Gastrocnemius medialis (tissue), 4 donors: ENCODE results near the gene PLB1. TPM values are rescaled to one million over a fixed set of nuclear protein-coding genes. Genes with fewer than 3 reads are reported as not detected.

Experiments
- ATAC-seq, 2 donors: fragments of 150-250 bp; one replicate each; pipeline ENCODE4 v1.9.1; 2016
- DNase-seq, 2 donors: peaks; one replicate each; pipeline ENCODE4 v3.0.0-alpha.2; 2019
- H3K27ac ChIP-seq, 4 donors: fragments of 200-600 bp; sonication (generic); 1 replicate in 1 of 4; 2 replicates in 3 of 4; pipeline ENCODE4 v1.5.1; 2016 to 2018; ENCODE audit warnings: mild to moderate bottlenecking in 2 of 4, moderate library complexity in 1 of 4
- H3K27me3 ChIP-seq, 3 donors: fragments of 200-600 bp; sonication (generic) in 2 of 3; 1 replicate in 1 of 3; 2 replicates in 2 of 3; pipeline versions ENCODE4 v1.5.1 to v1.6.0; 2016 to 2019; ENCODE audit warnings: mild to moderate bottlenecking in 1 of 3, moderate library complexity in 1 of 3
- H3K36me3 ChIP-seq, 2 donors: fragments of 200-600 bp; sonication (generic) in 1 of 2; one replicate each; pipeline ENCODE4 v1.5.1; 2017 to 2018
- H3K4me1 ChIP-seq, 2 donors: fragments of 200-600 bp; sonication (generic) in 1 of 2; one replicate each; pipeline ENCODE4 v1.5.1; 2016 to 2017; ENCODE audit warnings: mild to moderate bottlenecking in 2 of 2
- H3K4me3 ChIP-seq, 4 donors: fragments of 200-600 bp; sonication (generic) in 3 of 4; 1 replicate in 1 of 4; 2 replicates in 3 of 4; pipeline ENCODE4 v1.5.1; 2016 to 2019; ENCODE audit warnings: mild to moderate bottlenecking in 2 of 4
- H3K9me3 ChIP-seq, 3 donors: fragments of 200-600 bp; sonication (generic) in 2 of 3; 1 replicate in 1 of 3; 2 replicates in 2 of 3; pipeline ENCODE4 v1.5.1; 2016 to 2019
- CTCF ChIP-seq, 5 experiments: fragments of 450-650 bp in 3 of 5; fragments of 200-600 bp in 2 of 5; sonication (generic) in 2 of 5; IDR thresholded peaks in 4 of 5; conservative IDR thresholded peaks in 1 of 5; 1 replicate in 4 of 5; 2 replicates in 1 of 5; pipeline ENCODE4 v1.5.1; 2016 to 2019; ENCODE audit warnings: antibody characterized with exemption in 5 of 5, mild to moderate bottlenecking in 3 of 5, moderate library complexity in 3 of 5
- POLR2A ChIP-seq, 2 donors: fragments of 450-650 bp; IDR thresholded peaks; one replicate each; pipeline ENCODE4 v1.6.1; 2017; ENCODE audit warnings: antibody characterized with exemption in 2 of 2, mild to moderate bottlenecking in 2 of 2, moderate library complexity in 2 of 2
- in situ Hi-C, 4 donors: fragments of 200-750 bp; cut with MboI; loops; one replicate each; pipeline versions ENCODE4 v1.15.0 to v1.8.0; 2017; ENCODE audit warnings: low sequenced_read_pairs in 4 of 4
- intact Hi-C: fragments of 100-400 bp; cut with DNase I; formaldehyde crosslinking; loops from one replicate; pipeline ENCODE4 v1.15.1; 2023; ENCODE audit warnings: low total_unique reads
- total RNA-seq, 4 donors: library from RNA; depleted of rRNA; stranded (reverse); fragments of >200 nt; gene quantifications; one replicate each; pipeline versions ENCODE4 v1.1.0 to v1.2.3, GENCODE V29; 2016

PLB1 gene
- total RNA-seq, 4 donors from 2014 or later, result 1.2 to 4.3 (median 2.8) TPM

- Histone ChIP-seq H3K9me3 (no peaks in the 10 kb centered on the region), H3K36me3 (no peaks in the 10 kb centered on the region), H3K4me3 (no peak overlapping the region), H3K4me1 (peaks cover 16 to 17% of the 10 kb centered on the region in 2 donors), H3K27me3 (no peaks in the 10 kb centered on the region), H3K27ac (no peak overlapping the region)
- intact Hi-C loops (no loop called here), in situ Hi-C loops (no loop called here)
- TF ChIP-seq CTCF (IDR thresholded peaks at IDR 0.05 in 4 of 5, conservative IDR thresholded peaks at IDR 0.05 in 1 of 5) (no peak), POLR2A (IDR thresholded peaks at IDR 0.05) (no peak)
- no peak for DNase-seq
- ATAC-seq, result no peak
These were observed 173.0 kb downstream of the PLB1 start for GRCh38 chr2:28668880-28669279.

- Histone ChIP-seq H3K4me1 (no peaks in the 10 kb centered on the region), H3K36me3 (no peaks in the 10 kb centered on the region), H3K4me3 (no peak overlapping the region), H3K27ac (no peak overlapping the region), H3K9me3 (no peaks in the 10 kb centered on the region), H3K27me3 (no peaks in the 10 kb centered on the region)
- no peak for DNase-seq
- in situ Hi-C loops, result no loop called here
- TF ChIP-seq CTCF (IDR thresholded peaks at IDR 0.05 in 4 of 5, conservative IDR thresholded peaks at IDR 0.05 in 1 of 5), result no peak
- no peak for TF ChIP-seq POLR2A (IDR thresholded peaks at IDR 0.05)
- ATAC-seq, result no peak
- intact Hi-C loops, result no loop called here
These were observed 175.0 kb downstream of the PLB1 start for GRCh38 chr2:28670856-28671255.

GRCh38 chr2:28673338-28673737 is 177.5 kb downstream of the PLB1 start:
- Histone ChIP-seq H3K27ac (no peak overlapping the region), H3K27me3 (no peaks in the 10 kb centered on the region), H3K4me3 (no peak overlapping the region), H3K4me1 (peaks cover 7 to 10% of the 10 kb centered on the region in 2 donors), H3K36me3 (no peaks in the 10 kb centered on the region), H3K9me3 (no peaks in the 10 kb centered on the region)
- no peak for DNase-seq
- in situ Hi-C loops (no loop called here), intact Hi-C loops (no loop called here)
- TF ChIP-seq POLR2A (IDR thresholded peaks at IDR 0.05) (no peak), CTCF (IDR thresholded peaks at IDR 0.05 in 4 of 5, conservative IDR thresholded peaks at IDR 0.05 in 1 of 5) (no peak)
- no peak for ATAC-seq

- Histone ChIP-seq H3K4me3 (no peak overlapping the region), H3K4me1 (peaks cover 10 to 18% of the 10 kb centered on the region in 2 donors), H3K36me3 (no peaks in the 10 kb centered on the region), H3K9me3 (no peaks in the 10 kb centered on the region), H3K27me3 (no peaks in the 10 kb centered on the region), H3K27ac (no peak overlapping the region)
- ATAC-seq, result no peak
- intact Hi-C loops (no loop called here), in situ Hi-C loops (no loop called here)
- no peak for TF ChIP-seq CTCF (IDR thresholded peaks at IDR 0.05 in 4 of 5, conservative IDR thresholded peaks at IDR 0.05 in 1 of 5)
- TF ChIP-seq POLR2A (IDR thresholded peaks at IDR 0.05), result no peak
- DNase-seq, result no peak
These were observed 178.3 kb downstream of the PLB1 start for GRCh38 chr2:28674062-28674712.

GRCh38 chr2:28674713-28675068 is 178.8 kb downstream of the PLB1 start:
- Histone ChIP-seq H3K9me3 (no peaks in the 10 kb centered on the region), H3K27ac (no peak overlapping the region), H3K27me3 (no peaks in the 10 kb centered on the region), H3K4me1 (peaks cover 10 to 21% of the 10 kb centered on the region in 2 donors), H3K4me3 (no peak overlapping the region), H3K36me3 (no peaks in the 10 kb centered on the region)
- TF ChIP-seq POLR2A (IDR thresholded peaks at IDR 0.05) (no peak), CTCF (IDR thresholded peaks at IDR 0.05 in 4 of 5, conservative IDR thresholded peaks at IDR 0.05 in 1 of 5) (no peak)
- no peak for DNase-seq
- intact Hi-C loops, result no loop called here
- in situ Hi-C loops, result no loop called here
- ATAC-seq, result no peak
